MM.1S (cell line): ENCODE data around the gene TBPL2.

Experiments
- CTCF ChIP-seq: fragments of 300-600 bp; sonication (generic); IDR thresholded peaks from 2 replicates; pipeline ENCODE4 v1.5.1; 2016; ENCODE audit warnings: antibody characterized with exemption, low read length, mixed read lengths
- EZH2 ChIP-seq: fragments of 300-600 bp; sonication (generic); optimal IDR thresholded peaks from 2 replicates; pipeline ENCODE3; 2017; ENCODE audit warnings: low read depth, mild to moderate bottlenecking, antibody characterized with exemption, low read length, mixed read lengths

- TF ChIP-seq CTCF, result no peak
- no peak for TF ChIP-seq EZH2
Measured at GRCh38 chr14:55427439-55427838, 13.0 kb downstream of the TBPL2 start.
